Colonic mucosa (tissue), 4 donors: ENCODE data around the gene SHANK3. TPM values are rescaled to one million over a fixed set of nuclear protein-coding genes. Genes with fewer than 3 reads are reported as not detected.

Experiments used
- DNase-seq: peaks from one replicate; pipeline ENCODE4 v3.0.0-alpha.2; 2020
- H3K27ac ChIP-seq: fragments of 200-600 bp; one replicate; pipeline ENCODE4 v1.8.0; 2021
- H3K27me3 ChIP-seq: fragments of 200-600 bp; one replicate; pipeline ENCODE4 v1.8.0; 2021
- H3K36me3 ChIP-seq: fragments of 200-600 bp; one replicate; pipeline ENCODE4 v1.8.0; 2021
- H3K4me1 ChIP-seq: fragments of 200-600 bp; one replicate; pipeline ENCODE4 v1.8.0; 2021; ENCODE audit warnings: mild to moderate bottlenecking
- H3K4me3 ChIP-seq: fragments of 200-600 bp; one replicate; pipeline ENCODE4 v1.8.0; 2021
- H3K9ac ChIP-seq, 2 donors: one replicate each; pipeline ENCODE4 v1.7.0; 2013; ENCODE audit warnings: control low read depth in 2 of 2, low read depth in 2 of 2, low read length in 2 of 2
- H3K9me3 ChIP-seq: fragments of 200-600 bp; one replicate; pipeline ENCODE4 v1.8.0; 2021
- intact Hi-C: fragments of 100-400 bp; cut with DNase I; formaldehyde crosslinking; loops from one replicate; pipeline ENCODE4 v1.14.1; 2022
- total RNA-seq, 2 donors: library from RNA; stranded (reverse); fragmentation: NEBNext Ultra II Directional in 1 of 2; extraction: Animal tissue kit (Norgen Biotek cat#: 25700) in 1 of 2; gene quantifications; one replicate each; pipeline ENCODE4 v1.2.1, GENCODE V29; 2021
- TF ChIP-seq, protein P1 (sequence below): fragments of 200-600 bp; IDR thresholded peaks from one replicate; pipeline ENCODE4 v1.8.0; 2022; ENCODE audit warnings: antibody characterized with exemption, mild to moderate bottlenecking
- donor health status: healthy.
- donor health status: DM: no; HTN: no; CAD: no.
- donor health status: DM: no; HTN: no; CAD: no.

The SHANK3 gene
- total RNA-seq, 2 donors from 2014 or later, result 3.6 to 4.3 TPM

DNA sequence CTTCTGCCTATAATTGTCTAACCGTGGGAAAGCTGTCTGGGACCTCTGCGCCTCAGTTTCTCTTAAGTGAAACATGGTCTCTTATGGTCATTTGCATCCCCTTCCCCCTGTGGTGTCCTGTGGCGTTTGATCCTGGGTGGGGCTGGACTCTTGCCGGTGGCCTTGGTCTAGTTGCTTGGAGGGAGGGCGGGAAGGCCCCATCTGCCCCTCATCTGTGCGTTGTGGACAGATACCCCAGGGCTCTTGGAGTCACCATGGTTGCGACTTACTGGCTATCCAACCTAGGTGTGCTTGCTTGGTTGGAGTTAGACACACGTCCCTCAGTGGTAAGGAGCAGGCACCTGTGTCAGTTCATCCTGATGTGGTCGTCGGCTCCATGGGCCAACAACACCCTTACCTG, 15.2 kb downstream of the SHANK3 start:
- H3K27ac ChIP-seq, result no peak overlapping the region
- H3K9me3 ChIP-seq, result no peaks in the 10 kb centered on the region
- DNase-seq, result peak; percentile 11
- H3K4me3 ChIP-seq, result no peak overlapping the region
- no peaks in the 10 kb centered on the region for H3K4me1 ChIP-seq
- intact Hi-C loops, result no loop called here
- H3K9ac ChIP-seq, result no peak overlapping the region
- no peaks in the 10 kb centered on the region for H3K27me3 ChIP-seq
- no peaks in the 10 kb centered on the region for H3K36me3 ChIP-seq
- TF ChIP-seq, protein P1, sequence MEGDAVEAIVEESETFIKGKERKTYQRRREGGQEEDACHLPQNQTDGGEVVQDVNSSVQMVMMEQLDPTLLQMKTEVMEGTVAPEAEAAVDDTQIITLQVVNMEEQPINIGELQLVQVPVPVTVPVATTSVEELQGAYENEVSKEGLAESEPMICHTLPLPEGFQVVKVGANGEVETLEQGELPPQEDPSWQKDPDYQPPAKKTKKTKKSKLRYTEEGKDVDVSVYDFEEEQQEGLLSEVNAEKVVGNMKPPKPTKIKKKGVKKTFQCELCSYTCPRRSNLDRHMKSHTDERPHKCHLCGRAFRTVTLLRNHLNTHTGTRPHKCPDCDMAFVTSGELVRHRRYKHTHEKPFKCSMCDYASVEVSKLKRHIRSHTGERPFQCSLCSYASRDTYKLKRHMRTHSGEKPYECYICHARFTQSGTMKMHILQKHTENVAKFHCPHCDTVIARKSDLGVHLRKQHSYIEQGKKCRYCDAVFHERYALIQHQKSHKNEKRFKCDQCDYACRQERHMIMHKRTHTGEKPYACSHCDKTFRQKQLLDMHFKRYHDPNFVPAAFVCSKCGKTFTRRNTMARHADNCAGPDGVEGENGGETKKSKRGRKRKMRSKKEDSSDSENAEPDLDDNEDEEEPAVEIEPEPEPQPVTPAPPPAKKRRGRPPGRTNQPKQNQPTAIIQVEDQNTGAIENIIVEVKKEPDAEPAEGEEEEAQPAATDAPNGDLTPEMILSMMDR, result no peak

DNA sequence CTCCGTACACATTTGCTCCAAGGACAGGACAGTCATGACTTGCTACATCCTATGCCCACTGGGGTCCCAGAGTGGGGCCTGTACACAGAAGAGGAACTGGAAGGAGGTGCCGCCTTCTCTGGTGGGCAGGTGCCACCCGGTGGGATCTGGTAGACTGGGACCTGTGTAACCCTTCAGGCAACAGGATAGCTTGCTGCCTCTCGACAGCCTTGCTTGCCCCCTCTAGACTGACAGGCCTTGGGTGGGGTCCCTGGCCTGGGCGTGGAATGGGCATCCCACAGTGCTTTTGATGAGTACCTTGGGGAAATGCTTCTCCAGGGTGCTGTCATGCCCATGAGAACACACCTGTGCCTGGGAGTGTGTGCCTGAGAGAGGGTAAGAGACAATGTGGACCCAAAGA, 15.8 kb downstream of the SHANK3 start:
- Histone ChIP-seq H3K4me1 (no peaks in the 10 kb centered on the region), H3K27ac (no peak overlapping the region), H3K9ac (no peak overlapping the region), H3K27me3 (no peaks in the 10 kb centered on the region), H3K36me3 (no peaks in the 10 kb centered on the region), H3K9me3 (no peaks in the 10 kb centered on the region), H3K4me3 (no peak overlapping the region)
- intact Hi-C loops, result no loop called here
- TF ChIP-seq, protein P1, result no peak
- DNase-seq, result no peak

DNA sequence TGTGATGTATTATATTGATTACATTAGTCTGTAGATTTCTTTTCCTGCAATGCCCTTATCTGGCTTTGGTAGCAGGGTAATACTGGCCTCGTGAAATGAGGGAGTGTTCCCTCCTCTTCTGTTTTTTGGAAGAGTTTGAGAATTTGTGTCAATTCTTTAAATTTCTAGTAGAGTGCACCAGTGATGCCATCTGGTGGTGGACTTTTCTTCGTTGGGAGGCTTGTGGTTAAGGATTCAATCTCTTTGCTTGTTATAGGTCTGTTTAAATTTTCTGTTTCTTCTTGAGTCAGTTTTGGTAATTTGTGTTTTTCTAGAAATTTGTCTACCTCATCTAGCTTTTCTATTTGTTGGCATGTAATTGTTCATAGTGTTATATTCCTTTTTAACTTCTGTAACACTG, 18.9 kb downstream of the SHANK3 start:
- H3K9ac ChIP-seq, result no peak overlapping the region
- no peaks in the 10 kb centered on the region for H3K27me3 ChIP-seq
- H3K27ac ChIP-seq, result no peak overlapping the region
- no peak overlapping the region for H3K4me3 ChIP-seq
- no peaks in the 10 kb centered on the region for H3K9me3 ChIP-seq
- TF ChIP-seq, protein P1, result peak; percentile 33
- intact Hi-C loops, result no loop called here
- H3K4me1 ChIP-seq, result no peaks in the 10 kb centered on the region
- no peak for DNase-seq
- H3K36me3 ChIP-seq, result no peaks in the 10 kb centered on the region

DNA sequence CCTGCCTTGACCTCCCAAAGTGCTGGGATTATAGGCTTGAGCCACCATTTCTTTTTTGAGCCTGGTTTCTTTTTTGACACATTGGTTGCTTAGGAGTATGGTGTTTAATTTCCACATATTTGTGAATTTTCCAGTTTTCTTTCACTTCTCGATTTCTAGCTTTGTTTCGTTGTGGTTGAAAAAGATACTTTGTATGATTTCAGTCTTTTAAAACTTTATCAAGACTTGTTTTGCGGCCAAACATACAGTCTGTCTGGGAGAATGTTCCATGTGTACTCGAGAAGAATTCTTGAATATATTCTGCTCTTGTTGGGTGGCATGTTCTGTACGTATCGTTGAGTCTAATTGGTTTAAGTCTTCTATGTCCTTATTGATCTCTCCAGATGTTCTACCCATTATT, 20.8 kb downstream of the SHANK3 start:
- no peaks in the 10 kb centered on the region for H3K4me1 ChIP-seq
- no peak overlapping the region for H3K9ac ChIP-seq
- no peak overlapping the region for H3K4me3 ChIP-seq
- no peaks in the 10 kb centered on the region for H3K9me3 ChIP-seq
- intact Hi-C loops, result no loop called here
- H3K27ac ChIP-seq, result no peak overlapping the region
- DNase-seq, result no peak
- H3K36me3 ChIP-seq, result no peaks in the 10 kb centered on the region
- TF ChIP-seq, protein P1, result no peak
- H3K27me3 ChIP-seq, result no peaks in the 10 kb centered on the region

- H3K9ac ChIP-seq, result no peak overlapping the region
- intact Hi-C loops, result no loop called here
- TF ChIP-seq, protein P1, result no peak
- DNase-seq, result no peak
- H3K36me3 ChIP-seq, result no peaks in the 10 kb centered on the region
- H3K27me3 ChIP-seq, result no peaks in the 10 kb centered on the region
- H3K27ac ChIP-seq, result no peak overlapping the region
- no peak overlapping the region for H3K4me3 ChIP-seq
- no peaks in the 10 kb centered on the region for H3K9me3 ChIP-seq
- no peaks in the 10 kb centered on the region for H3K4me1 ChIP-seq
Measured at GRCh38 chr22:50694099-50694605, 21.5 kb downstream of the SHANK3 start.
